Glomerular visceral epithelial cell (primary cell): ENCODE results near the gene INSIG1.

Experiments
- DNase-seq: peaks from one replicate; pipeline ENCODE4 v3.0.0-alpha.2; 2016; ENCODE audit errors: extremely low spot score

INSIG1 gene

GRCh38 chr7:155297517-155298287 is at the start of gene INSIG1:
Gene INSIG1, plus strand, starts transcription at chr7:155297878. Its CDS starts 408 bp downstream, at chr7:155298286.
- peak; percentile 95 for DNase-seq

GRCh38 chr7:155248366-155248756 is 49.3 kb upstream of the INSIG1 start:
- no peak for DNase-seq

- DNase-seq = no peak
Measured at GRCh38 chr7:155251831-155252230, 45.8 kb upstream of the INSIG1 start.

- no peak for DNase-seq
Measured at GRCh38 chr7:155252444-155252887, 45.2 kb upstream of the INSIG1 start.

GRCh38 chr7:155252892-155253501 is 44.7 kb upstream of the INSIG1 start:
- DNase-seq = no peak

GRCh38 chr7:155254018-155254417 is 43.7 kb upstream of the INSIG1 start:
- no peak for DNase-seq

GRCh38 chr7:155255071-155255470 is 42.6 kb upstream of the INSIG1 start:
- DNase-seq = no peak

GRCh38 chr7:155255621-155256020 is 42.1 kb upstream of the INSIG1 start:
- no peak for DNase-seq

- DNase-seq = no peak
Measured at GRCh38 chr7:155256081-155256760, 41.5 kb upstream of the INSIG1 start.

GRCh38 chr7:155256761-155257481 is 40.8 kb upstream of the INSIG1 start:
- DNase-seq = no peak

- DNase-seq = no peak
Measured at GRCh38 chr7:155257482-155258225, 40.0 kb upstream of the INSIG1 start.

- peak; percentile 72 for DNase-seq
Measured at GRCh38 chr7:155258226-155258560, 39.5 kb upstream of the INSIG1 start.

- no peak for DNase-seq
Measured at GRCh38 chr7:155259866-155260497, 37.7 kb upstream of the INSIG1 start.

GRCh38 chr7:155260498-155260872 is 37.2 kb upstream of the INSIG1 start:
- DNase-seq = no peak

GRCh38 chr7:155261031-155261985 is 36.4 kb upstream of the INSIG1 start:
- DNase-seq = no peak

- no peak for DNase-seq
Measured at GRCh38 chr7:155262031-155262430, 35.6 kb upstream of the INSIG1 start.

- DNase-seq = no peak
Measured at GRCh38 chr7:155263051-155263450, 34.6 kb upstream of the INSIG1 start.

- no peak for DNase-seq
Measured at GRCh38 chr7:155263581-155264143, 34.0 kb upstream of the INSIG1 start.

- no peak for DNase-seq
Measured at GRCh38 chr7:155265144-155265543, 32.5 kb upstream of the INSIG1 start.

GRCh38 chr7:155265961-155266360 is 31.7 kb upstream of the INSIG1 start:
- DNase-seq = no peak
